K562 (cell line): Measurements from ENCODE around the gene EIF1. TPM values are rescaled to one million over a fixed set of nuclear protein-coding genes. Genes with fewer than 3 reads are reported as not detected.

Experiments
- polyA plus RNA-seq, 8 experiments: library from polyadenylated mRNA; depleted of rRNA in 4 of 8; stranded (reverse) in 5 of 8; unstranded in 3 of 8; fragments of >200 nt; fragmentation: Nextera tagmentation in 2 of 8; fragmentation: Illumina TruSeq in 1 of 8; extraction: Ambion mirVana in 2 of 8; extraction: Trizol in 1 of 8; gene quantifications; 2 replicates each; pipeline versions ENCODE4 v1.2.1 to v1.2.3, GENCODE V29; 2011 to 2014; ENCODE audit warnings: inconsistent platforms in 1 of 8, missing spikeins in 1 of 8
- total RNA-seq, 7 experiments: library from RNA; depleted of rRNA in 6 of 7; stranded (reverse); fragments of >200 nt in 6 of 7; fragmentation: Illumina TruSeq in 2 of 7; extraction: Trizol in 2 of 7; gene quantifications; 2 replicates each; pipeline versions ENCODE4 v1.2.1 to v1.2.3, GENCODE V29; 2011 to 2021; ENCODE audit warnings: low replicate concordance in 1 of 7
- TF ChIP-seq, protein P1 (sequence below): sonication (generic); formaldehyde crosslinking; IDR thresholded peaks from 2 replicates; pipeline ENCODE4 v1.8.0; 2022; ENCODE audit warnings: mild to moderate bottlenecking, missing genetic modification reagents
- TF ChIP-seq, protein P2 (sequence below): fragments of 450-650 bp; formaldehyde crosslinking; IDR thresholded peaks from 2 replicates; pipeline ENCODE4 v1.4.0; 2022; ENCODE audit warnings: missing genetic modification characterization

EIF1 gene
- total and polyA plus RNA-seq, 9 of the 15 experiments (the other 6 are each of a cell fraction or from before 2014, with no cell fraction given): 67.0 to 1,204 (median 320) TPM

DNA sequence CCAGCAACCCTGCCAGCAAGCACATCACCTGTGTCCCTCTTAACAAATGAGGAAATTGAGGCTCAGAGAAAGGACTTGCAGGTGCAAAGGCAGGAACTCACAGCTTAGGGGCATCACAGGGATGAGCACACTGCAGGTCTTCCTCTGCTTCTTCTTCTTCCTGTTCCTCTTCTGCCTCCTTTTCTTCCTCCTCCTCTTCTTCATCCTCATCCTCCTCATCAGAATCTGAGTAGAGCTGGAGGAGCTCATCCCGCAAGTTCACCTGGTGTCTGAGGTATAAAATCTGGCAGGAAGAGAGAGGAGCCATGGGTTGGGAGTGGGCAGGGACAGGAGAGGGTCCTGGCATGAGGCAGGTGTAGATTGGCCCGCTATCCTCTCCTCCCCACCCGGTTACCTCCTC lies 43.2 kb downstream of the EIF1 start (continued):
- TF ChIP-seq, protein P1, sequence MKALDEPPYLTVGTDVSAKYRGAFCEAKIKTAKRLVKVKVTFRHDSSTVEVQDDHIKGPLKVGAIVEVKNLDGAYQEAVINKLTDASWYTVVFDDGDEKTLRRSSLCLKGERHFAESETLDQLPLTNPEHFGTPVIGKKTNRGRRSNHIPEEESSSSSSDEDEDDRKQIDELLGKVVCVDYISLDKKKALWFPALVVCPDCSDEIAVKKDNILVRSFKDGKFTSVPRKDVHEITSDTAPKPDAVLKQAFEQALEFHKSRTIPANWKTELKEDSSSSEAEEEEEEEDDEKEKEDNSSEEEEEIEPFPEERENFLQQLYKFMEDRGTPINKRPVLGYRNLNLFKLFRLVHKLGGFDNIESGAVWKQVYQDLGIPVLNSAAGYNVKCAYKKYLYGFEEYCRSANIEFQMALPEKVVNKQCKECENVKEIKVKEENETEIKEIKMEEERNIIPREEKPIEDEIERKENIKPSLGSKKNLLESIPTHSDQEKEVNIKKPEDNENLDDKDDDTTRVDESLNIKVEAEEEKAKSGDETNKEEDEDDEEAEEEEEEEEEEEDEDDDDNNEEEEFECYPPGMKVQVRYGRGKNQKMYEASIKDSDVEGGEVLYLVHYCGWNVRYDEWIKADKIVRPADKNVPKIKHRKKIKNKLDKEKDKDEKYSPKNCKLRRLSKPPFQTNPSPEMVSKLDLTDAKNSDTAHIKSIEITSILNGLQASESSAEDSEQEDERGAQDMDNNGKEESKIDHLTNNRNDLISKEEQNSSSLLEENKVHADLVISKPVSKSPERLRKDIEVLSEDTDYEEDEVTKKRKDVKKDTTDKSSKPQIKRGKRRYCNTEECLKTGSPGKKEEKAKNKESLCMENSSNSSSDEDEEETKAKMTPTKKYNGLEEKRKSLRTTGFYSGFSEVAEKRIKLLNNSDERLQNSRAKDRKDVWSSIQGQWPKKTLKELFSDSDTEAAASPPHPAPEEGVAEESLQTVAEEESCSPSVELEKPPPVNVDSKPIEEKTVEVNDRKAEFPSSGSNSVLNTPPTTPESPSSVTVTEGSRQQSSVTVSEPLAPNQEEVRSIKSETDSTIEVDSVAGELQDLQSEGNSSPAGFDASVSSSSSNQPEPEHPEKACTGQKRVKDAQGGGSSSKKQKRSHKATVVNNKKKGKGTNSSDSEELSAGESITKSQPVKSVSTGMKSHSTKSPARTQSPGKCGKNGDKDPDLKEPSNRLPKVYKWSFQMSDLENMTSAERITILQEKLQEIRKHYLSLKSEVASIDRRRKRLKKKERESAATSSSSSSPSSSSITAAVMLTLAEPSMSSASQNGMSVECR (CRISPR knock-in tag): no peak
- TF ChIP-seq, protein P2, sequence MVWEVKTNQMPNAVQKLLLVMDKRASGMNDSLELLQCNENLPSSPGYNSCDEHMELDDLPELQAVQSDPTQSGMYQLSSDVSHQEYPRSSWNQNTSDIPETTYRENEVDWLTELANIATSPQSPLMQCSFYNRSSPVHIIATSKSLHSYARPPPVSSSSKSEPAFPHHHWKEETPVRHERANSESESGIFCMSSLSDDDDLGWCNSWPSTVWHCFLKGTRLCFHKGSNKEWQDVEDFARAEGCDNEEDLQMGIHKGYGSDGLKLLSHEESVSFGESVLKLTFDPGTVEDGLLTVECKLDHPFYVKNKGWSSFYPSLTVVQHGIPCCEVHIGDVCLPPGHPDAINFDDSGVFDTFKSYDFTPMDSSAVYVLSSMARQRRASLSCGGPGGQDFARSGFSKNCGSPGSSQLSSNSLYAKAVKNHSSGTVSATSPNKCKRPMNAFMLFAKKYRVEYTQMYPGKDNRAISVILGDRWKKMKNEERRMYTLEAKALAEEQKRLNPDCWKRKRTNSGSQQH (CRISPR knock-in tag): no peak
